ENCODE measurements around the gene KIAA1755. TPM values are rescaled to one million over a fixed set of nuclear protein-coding genes. Genes with fewer than 3 reads are reported as not detected.

KIAA1755 gene
- total and polyA plus RNA-seq, 9 of the 15 experiments (the other 6 are each of a cell fraction or from before 2014, with no cell fraction given), result not detected

DNA sequence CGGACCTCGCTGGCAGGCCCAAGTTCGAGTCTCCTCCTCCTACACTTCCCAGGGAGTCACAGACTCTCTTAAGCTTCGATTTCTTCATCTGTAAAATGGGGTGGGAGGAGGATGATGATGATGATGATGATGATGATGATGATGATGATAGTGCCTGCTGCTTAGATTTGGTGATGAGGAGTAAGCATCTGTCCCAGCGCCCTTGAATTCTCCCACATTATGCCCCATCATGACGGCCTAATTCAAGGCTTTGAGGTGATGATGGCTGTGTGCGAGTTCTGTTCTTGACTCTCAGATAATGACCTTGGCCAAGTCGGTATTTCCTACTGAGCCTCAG, 487 bp upstream of the KIAA1755 start:
- no peaks in the 10 kb centered on the region for H3K9me1 ChIP-seq (ENCODE audit: control insufficient read depth, insufficient read depth, low read length)
- no peak overlapping the region for H2AFZ ChIP-seq (ENCODE audit: low read depth, low read length)
- peak; percentile 54 for FAIRE-seq
- intact Hi-C loops (cut with micrococcal nuclease), result no loop called here
- H3K36me3 ChIP-seq (ENCODE audit: control insufficient read depth, insufficient read depth, low read length), result no peaks in the 10 kb centered on the region
- H3K9me3 ChIP-seq (replicated peaks; ENCODE audit: control insufficient read depth, insufficient read depth, low read depth, low read length), result no peaks in the 10 kb centered on the region
- H3K4me3 ChIP-seq, result no peak overlapping the region
- peaks cover 0 to 4% of the 10 kb centered on the region in 2 experiments; a peak in 1 of 5 replicates for H3K4me1 ChIP-seq (replicated peaks in 1 of 2; ENCODE audit: control insufficient read depth in 2 of 2, insufficient read depth in 2 of 2, low read length in 2 of 2)
- no peaks in the 10 kb centered on the region for H4K20me1 ChIP-seq (replicated peaks; ENCODE audit: control insufficient read depth, insufficient read depth, low read length)
- no TSS peak for BruUV-seq (replicated peaks)
- H3K4me2 ChIP-seq (ENCODE audit: insufficient read depth, low read length), result no peak overlapping the region
- peaks cover 29 to 47% of the 10 kb centered on the region in 2 experiments for H3K27me3 ChIP-seq (ENCODE audit: control insufficient read depth in 2 of 2, insufficient read depth in 2 of 2, low read length in 2 of 2)
- no peaks in the 10 kb centered on the region for H3K79me2 ChIP-seq (ENCODE audit: control insufficient read depth, insufficient read depth, low read length)
- 6% methylated on average over 8 of the region's 8 CpGs for WGBS (ENCODE audit: insufficient coverage, low coverage, missing lambda C conversion rate)
- ChIA-PET POLR2A (no interaction called here), CTCF (ENCODE audit: low intra/inter-chr PET ratio) (no interaction called here)
- H3K9ac ChIP-seq (ENCODE audit: insufficient read depth in 1 of 2, low read depth in 2 of 2, low read length in 2 of 2), result no peak overlapping the region
- ATAC-seq, result no peak
- in situ Hi-C loops (cut with MboI), result no loop called here
- TF ChIP-seq ZNF431 (CRISPR knock-in tag; IDR thresholded peaks at IDR 0.05) (no peak), CCNT2 (IDR thresholded peaks at IDR 0.05; ENCODE audit: borderline replicate concordance, extremely low read depth, insufficient read length, low read depth, low read length) (no peak), ZNF77 (CRISPR knock-in tag; IDR thresholded peaks at IDR 0.05) (no peak)
- DNase-seq (ENCODE audit: extremely low read depth in 1 of 4, low spot score in 3 of 4), result no peak
- no peak overlapping the region for H3K27ac ChIP-seq (ENCODE audit: extremely low read depth, low read depth, low read length)

DNA sequence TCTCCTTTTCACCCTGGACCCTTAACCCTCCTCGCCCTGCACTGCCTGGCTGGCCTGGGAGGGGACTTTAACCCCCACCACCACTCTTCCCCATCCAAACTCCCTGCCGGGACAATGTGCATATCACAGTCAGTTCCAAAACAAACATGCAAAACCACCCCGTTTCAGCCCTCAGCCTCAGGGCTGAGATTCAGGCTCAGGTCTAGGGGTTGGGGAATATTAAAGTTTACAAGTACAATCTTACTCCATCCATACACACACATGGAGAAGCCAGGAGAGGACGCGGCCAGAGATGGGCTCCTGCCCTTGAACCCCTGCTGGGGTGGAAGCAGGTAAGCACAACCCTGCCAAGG, 534 bp downstream of the KIAA1755 start:
- ChIA-PET POLR2A (interaction anchor here (0.9 kb wide), 1 partner anchor 14 kb away, joined by 3 read pairs; no protein-coding TSS in a partner anchor), CTCF (ENCODE audit: low intra/inter-chr PET ratio) (no interaction called here)
- in situ Hi-C loops (cut with MboI), result no loop called here
- Histone ChIP-seq H3K27ac (ENCODE audit: extremely low read depth, low read depth, low read length) (no peak overlapping the region), H3K4me1 (replicated peaks in 1 of 2; ENCODE audit: control insufficient read depth in 2 of 2, insufficient read depth in 2 of 2, low read length in 2 of 2) (peaks cover 0 to 4% of the 10 kb centered on the region in 2 experiments; a peak in 1 of 5 replicates), H3K27me3 (ENCODE audit: control insufficient read depth in 2 of 2, insufficient read depth in 2 of 2, low read length in 2 of 2) (peaks cover 29 to 55% of the 10 kb centered on the region in 2 experiments), H3K9ac (ENCODE audit: insufficient read depth in 1 of 2, low read depth in 2 of 2, low read length in 2 of 2) (no peak overlapping the region), H3K4me3 (no peak overlapping the region), H3K36me3 (ENCODE audit: control insufficient read depth, insufficient read depth, low read length) (no peaks in the 10 kb centered on the region), H3K79me2 (ENCODE audit: control insufficient read depth, insufficient read depth, low read length) (no peaks in the 10 kb centered on the region), H3K9me3 (replicated peaks; ENCODE audit: control insufficient read depth, insufficient read depth, low read depth, low read length) (no peaks in the 10 kb centered on the region), H3K4me2 (ENCODE audit: insufficient read depth, low read length) (no peak overlapping the region), H2AFZ (ENCODE audit: low read depth, low read length) (no peak overlapping the region), H3K9me1 (ENCODE audit: control insufficient read depth, insufficient read depth, low read length) (no peaks in the 10 kb centered on the region), H4K20me1 (replicated peaks; ENCODE audit: control insufficient read depth, insufficient read depth, low read length) (no peaks in the 10 kb centered on the region)
- intact Hi-C loops (cut with micrococcal nuclease), result no loop called here
- FAIRE-seq, result no peak
- no peak for TF ChIP-seq ZNF253 (CRISPR knock-in tag; conservative IDR thresholded peaks at IDR 0.05)
- TF ChIP-seq, protein P1, sequence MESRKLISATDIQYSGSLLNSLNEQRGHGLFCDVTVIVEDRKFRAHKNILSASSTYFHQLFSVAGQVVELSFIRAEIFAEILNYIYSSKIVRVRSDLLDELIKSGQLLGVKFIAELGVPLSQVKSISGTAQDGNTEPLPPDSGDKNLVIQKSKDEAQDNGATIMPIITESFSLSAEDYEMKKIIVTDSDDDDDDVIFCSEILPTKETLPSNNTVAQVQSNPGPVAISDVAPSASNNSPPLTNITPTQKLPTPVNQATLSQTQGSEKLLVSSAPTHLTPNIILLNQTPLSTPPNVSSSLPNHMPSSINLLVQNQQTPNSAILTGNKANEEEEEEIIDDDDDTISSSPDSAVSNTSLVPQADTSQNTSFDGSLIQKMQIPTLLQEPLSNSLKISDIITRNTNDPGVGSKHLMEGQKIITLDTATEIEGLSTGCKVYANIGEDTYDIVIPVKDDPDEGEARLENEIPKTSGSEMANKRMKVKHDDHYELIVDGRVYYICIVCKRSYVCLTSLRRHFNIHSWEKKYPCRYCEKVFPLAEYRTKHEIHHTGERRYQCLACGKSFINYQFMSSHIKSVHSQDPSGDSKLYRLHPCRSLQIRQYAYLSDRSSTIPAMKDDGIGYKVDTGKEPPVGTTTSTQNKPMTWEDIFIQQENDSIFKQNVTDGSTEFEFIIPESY (CRISPR knock-in tag; IDR thresholded peaks at IDR 0.05), result no peak
- no peak for TF ChIP-seq SAFB2 (IDR thresholded peaks at IDR 0.05; ENCODE audit: borderline replicate concordance, low read depth, low read length, severe bottlenecking)
- no peak for TF ChIP-seq BRD4 (IDR thresholded peaks at IDR 0.05)
- TF ChIP-seq KDM1A (IDR thresholded peaks at IDR 0.05), result no peak
- TF ChIP-seq SOX6 (IDR thresholded peaks at IDR 0.05), result no peak
- TF ChIP-seq ZNF134 (CRISPR knock-in tag; conservative IDR thresholded peaks at IDR 0.05), result no peak
- no peak for TF ChIP-seq KAT8 (IDR thresholded peaks at IDR 0.05; ENCODE audit: low read depth)
- ATAC-seq, result no peak
- whole genome bisulfite sequencing (ENCODE audit: insufficient coverage, low coverage, missing lambda C conversion rate), result 10% methylated on average over 5 of the region's 5 CpGs
- no peak for DNase-seq (ENCODE audit: extremely low read depth in 1 of 4, low spot score in 3 of 4)
- BruUV-seq (replicated peaks), result no TSS peak

Data from K562 (cell line).